HG02759 (cell line): ENCODE measurements around the gene ETHE1.
"Not testable (repeated sequence)": the region's sequence is repeated elsewhere in the genome, so short reads cannot be mapped to it uniquely, and the experiment has no call there.

Experiments
- ATAC-seq: cut with Tn5 transposase; IDR thresholded peaks from one replicate; pipeline ENCODE4 v1.9.1; 2021; ENCODE audit warnings: mild to moderate bottlenecking, moderate library complexity; ENCODE audit not compliant: unreplicated experiment

Gene ETHE1

DNA sequence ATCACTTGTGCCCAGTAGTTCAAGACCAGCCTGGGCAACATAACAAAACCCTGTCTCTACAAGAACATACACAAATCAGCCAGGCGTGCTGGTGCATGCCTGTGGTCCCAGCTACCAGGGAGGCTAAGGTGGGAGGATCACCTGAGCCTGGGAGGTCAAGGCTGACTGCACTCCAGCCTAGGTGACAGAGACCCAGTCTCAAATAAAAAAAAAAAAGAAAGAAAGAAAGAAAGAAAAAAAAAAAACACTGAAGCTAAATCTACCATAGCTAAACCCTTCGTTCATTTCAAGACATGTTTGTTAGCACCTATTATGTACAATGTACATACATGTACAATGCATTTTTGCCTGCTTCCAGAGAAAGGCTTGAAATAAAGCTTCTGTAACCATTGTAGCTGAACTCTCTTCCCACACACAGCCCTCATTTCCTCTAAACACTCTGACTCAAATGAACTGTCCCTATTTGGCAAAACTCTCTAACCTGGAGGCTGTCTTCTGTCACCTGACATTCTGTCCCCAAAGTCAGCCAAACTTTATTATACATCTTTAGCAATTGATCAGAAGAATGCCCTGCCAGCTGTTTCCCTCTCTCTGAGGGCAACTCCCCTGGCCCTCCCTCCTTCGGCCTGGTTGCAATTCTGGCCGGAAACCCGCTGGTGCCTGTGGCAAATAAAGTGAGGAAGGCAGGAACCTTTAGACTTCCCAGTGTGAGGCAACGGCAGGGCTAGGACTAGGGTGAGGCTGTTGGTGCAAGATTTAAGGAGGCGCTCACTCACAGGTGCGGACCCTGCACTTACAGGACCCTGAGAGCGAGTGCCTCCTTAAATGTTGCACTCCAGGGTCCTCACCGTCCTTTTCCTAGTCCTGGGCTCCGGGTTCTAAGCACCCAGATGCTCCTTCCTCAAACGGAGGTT is 1.8 kb downstream of the ETHE1 start:
- ATAC-seq, result no peak

DNA sequence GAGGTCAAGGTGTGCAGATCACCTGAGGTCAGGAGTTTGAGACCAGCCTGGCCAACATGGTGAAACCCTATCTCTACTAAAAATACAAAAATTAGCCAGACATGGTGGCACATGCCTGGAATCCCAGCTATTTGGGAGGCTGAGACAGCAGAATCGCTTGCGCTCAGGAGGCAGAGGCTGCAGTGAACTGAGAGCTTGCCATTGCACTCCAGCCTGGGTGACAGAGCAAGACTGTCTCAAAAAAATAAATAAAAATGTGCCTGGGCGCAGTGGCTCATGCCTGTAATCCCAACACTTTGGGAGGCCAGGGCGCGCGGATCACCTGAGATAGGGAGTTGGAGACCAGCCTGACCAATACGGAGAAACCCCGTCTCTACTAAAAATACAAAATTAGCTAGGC is 3.3 kb downstream of the ETHE1 start:
- ATAC-seq, result not testable (repeated sequence)

DNA sequence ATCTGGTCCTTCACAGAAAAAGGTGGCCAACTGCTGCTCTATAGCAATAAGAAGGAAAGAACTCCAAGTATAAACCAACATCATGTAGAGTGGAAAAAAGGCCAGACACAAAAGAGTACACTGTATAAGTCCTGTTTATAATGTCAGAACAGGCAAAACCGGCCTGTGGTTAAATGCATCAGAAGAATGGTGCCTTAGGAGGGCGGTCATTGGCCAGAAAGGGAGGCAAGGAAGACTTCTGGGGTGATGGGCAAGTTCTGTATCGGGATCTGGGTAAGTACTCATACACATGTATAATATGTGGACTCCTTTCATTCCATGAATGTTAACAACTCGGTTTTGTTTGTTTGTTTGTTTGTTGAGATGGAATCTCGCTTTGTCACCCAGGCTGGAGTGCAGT is 4.1 kb downstream of the ETHE1 start:
- no peak for ATAC-seq

DNA sequence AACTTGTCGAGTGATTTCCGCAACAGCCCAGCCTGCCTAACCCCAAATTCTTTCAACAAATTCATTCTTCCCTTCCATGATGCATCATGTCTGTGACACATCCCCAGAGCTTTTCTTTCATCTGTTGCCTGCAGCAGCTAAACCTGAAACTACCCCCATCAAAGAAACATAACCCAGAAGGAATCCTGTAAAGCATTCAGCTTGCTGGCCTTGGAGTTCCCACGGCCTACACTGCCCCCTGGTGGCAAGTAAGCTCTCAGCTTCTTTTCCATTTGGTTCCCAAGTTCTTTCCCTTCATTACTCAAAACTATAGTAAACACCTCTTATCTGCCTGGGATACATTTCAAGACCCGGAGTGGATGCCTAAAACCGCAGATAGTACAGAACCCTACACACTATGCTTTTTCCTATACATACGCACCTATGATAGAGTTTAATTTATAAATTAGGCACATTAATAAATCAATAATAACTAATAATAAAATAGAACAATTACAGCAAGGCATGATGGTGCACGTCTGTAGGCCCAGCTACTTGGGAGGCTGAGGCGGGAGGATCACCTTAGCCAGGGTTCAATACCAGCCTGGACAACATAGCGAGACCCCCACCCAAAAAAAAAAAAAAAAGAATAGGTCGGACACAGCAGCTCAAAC is 7.4 kb downstream of the ETHE1 start:
- ATAC-seq, result no peak

DNA sequence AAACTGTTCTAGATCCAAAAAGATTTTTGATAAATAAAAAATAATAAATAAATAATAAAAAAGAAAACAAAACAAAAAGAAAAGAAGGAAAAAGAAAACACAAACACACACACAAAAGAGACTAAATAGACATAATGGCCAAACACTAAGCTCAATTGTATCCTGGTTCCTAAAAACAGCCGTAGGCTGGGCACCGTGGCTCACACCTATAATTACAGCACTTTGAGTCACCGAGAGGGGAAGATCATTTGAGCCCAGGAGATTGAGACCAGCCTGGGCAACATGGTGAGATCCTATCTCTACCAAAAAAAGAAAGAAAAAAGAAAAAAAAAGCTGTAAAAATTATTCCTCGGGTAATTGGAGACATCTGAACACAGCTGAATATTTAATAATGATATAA is 8.9 kb downstream of the ETHE1 start:
- no peak for ATAC-seq

DNA sequence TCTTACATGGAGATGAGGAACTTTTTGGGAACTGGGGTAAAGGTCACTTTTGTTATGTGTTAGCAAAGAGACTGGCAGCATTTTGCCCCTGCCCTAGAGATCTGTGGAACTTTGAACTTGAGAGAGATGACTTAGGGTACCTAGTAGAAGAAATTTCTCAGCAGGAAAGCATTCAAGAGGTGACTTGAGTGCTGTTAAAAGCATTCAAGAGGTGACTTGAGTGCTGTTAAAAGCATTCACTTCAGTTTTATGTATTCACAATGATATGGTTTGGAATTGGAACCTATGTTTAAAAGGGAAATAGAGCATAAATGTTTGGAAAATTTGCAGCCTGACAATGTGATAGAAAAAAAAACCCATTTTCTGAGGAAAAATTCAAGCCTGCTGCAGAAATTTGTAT is 14.6 kb downstream of the ETHE1 start:
- not testable (repeated sequence) for ATAC-seq

DNA sequence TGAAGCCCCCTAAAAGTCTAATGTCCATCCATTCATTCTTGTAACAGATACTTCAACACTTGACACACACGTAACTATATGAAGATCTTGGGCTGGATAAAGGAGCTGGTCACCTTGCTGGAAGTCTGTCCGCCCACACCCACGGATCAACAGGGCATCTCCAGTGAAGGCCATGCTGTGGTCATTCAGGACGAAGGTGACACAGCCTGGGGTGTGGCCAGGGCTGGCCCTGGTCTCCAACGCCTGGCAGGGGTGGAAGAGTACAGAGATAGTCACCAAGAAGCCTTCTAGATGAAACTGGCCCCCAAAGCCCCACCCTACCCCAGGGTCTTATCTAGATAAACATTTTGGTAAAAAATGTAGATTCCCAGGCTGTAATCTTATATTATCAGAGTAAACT is 15.7 kb downstream of the ETHE1 start:
- ATAC-seq, result no peak

DNA sequence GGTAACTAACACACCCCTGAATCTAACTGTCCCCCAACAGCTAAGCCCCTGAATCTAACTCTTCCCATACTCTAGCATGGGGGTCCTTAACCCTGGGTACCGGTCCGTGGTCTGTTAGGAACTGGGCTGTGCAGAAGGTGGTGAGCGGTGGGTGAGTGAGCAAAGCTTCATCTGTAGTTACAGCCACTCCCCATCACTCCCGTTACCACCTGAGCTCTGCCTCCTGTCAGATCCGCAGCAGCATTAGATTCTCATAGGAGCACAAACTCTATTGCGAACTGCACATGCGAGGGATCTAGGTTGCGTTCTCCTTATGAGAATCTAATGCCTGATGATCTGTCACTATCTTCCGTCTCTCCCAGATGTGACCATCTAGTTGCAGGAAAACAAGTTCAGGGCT is 16.3 kb downstream of the ETHE1 start:
- no peak for ATAC-seq

DNA sequence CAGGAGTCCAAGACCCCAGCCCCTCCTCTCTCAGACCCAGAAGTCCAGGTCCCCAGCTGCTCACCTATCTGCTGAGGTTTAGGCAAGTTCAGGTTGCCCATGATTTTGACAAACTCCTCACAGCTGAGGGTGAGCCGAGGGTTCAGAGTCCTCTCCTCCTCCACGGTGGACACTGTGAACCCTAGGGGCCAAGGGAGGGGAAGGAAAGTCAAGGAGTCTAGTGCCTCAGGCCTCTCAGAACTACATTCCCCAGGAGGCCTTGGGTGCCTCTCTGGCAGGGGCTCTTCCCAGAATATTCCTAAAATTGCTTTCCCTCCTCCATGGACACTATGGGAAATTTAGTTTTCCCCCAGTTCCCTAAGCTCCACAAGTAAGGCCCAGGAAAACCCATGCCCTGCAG is 19.1 kb downstream of the ETHE1 start:
- no peak for ATAC-seq

DNA sequence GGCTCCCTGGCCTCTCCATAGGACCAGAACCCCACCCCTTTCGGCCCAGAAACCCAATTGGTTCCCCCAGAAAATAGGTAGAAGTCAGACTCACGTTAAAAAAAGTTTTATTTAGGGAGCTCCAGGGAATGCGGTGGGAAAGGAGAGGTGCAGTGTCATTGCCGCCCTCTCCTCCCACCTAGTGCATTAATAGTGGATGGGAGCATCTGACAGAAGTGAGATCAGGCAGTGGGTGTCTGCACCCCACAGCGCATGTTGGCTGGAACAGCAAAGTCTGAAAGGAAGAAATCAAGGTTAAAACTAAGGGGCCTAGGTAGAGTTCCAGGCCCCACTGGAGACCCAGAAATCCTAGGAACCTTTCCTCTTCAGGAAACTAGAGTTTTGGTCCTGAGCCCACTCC is 20.4 kb downstream of the ETHE1 start:
- ATAC-seq, result no peak

DNA sequence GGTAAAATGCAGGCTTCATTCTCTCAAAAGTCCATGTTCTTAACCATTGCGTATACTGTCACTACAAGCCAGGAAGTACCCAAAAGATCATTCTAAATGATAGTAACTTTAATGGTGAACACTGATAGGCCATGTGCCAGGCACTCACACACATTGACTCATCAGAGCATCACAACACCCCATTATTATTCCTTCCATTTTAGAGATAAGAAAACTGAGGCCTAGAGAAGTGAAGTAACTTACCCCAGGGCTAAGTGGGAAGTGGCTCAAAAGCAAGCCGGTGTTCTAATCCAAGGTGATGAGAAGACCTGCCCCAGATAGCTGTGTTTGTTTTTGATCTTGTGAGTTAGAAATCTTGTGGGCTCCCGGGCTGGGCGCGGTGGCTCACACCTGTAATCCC is 21.1 kb downstream of the ETHE1 start:
- no peak for ATAC-seq

DNA sequence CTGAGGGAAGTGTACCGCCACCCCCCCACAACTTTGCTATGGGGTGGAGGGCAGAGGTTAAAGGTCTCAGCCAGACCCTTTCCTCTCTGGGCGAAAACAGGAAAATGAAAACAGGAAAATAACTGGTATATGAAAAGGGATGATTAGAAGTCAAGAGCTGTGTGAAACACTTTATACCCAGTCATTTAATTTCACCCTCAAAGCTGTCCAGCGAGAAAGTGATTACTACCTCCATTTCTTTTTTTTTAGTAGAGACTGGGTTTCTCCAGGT is 21.9 kb downstream of the ETHE1 start:
- ATAC-seq, result no peak

DNA sequence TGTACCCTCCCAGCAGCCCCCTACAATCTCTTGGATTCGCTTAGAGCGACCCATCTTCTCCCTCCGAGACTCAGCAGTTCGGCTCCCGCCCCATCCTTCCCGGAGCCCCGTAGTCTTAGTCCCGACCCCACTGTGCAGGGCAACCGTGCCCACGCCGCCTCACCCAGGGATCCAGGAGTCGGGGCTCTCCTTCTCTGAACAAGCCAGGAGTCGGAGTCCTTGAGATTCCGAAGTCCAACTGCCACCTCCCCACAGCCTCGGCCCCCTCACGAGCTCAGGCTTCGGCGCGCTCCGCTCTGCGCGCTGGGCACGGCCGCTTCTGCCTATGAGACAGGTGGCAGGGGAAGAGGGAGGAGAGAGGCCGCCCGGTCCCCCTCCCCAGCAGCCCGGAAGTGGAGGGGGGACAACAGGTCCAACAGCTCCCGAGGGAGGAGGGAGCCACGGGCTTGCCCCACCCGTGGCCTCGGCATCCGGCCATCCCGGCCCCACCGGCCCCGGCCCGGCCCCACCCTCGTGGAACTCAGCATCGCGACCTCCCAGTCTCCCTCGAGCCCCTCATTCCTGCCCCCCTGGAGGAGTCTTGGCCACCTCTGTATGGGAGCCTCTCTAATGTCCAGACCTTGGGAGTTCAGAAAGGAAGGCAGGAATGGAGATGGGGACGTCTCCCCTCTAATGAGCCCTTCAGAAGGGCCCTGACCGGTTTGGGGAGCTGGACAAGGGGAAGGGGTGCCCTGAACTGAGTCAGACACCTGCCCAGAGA is 22.4 kb downstream of the ETHE1 start, which contains the start of gene PHLDB3:
Gene PHLDB3 (minus strand): TSS at position 321 of the 760 bp plus-strand sequence. CDS start 628 bp downstream, outside the sequence.
- ATAC-seq, result peak; percentile 24

DNA sequence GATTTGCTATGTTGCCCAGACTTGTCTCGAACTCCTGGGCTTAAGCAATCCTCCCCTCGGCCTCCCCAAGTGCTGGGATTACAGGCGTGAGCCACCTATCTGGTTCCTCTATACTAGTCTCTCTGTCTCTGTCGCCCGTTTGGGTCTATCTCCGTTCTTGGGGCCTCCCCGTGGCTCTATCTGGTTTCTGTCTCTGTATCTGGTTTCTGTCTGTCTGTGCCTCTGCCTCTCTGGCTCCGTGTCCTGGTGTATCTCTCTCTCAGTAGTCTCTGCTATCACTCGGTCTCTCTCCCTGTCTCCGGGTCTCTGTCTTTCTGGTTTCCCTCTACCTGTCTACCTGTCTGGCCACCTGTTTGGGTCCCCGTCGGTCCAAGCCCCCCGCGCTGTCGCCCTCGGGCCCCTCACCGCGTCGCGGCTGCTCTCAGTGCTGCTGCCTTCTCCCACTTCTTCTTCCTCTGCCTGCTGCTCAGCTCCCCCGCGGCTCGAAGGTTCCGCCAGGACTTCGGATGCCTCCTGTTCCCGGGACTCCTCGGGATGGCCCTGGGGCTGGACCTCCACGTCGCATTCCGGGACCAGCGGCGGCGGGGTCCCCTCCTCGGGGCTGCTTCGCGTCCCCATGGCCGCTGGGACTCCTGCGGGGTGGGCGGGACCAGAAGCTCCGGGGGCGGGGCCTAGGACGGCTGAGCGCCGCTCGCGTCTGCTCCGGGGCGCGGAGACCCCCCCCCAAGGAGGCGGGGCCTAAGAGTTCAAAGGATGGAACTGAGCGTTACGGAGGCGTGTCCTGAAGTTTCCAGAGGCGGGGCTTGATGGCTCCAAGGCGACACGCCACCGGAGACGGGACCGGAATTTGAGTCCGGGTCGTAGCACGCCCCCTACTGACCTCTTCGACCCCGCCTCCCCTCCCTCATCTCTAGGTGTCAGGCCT is 23.2 kb downstream of the ETHE1 start:
- peak; percentile 86 for ATAC-seq

DNA sequence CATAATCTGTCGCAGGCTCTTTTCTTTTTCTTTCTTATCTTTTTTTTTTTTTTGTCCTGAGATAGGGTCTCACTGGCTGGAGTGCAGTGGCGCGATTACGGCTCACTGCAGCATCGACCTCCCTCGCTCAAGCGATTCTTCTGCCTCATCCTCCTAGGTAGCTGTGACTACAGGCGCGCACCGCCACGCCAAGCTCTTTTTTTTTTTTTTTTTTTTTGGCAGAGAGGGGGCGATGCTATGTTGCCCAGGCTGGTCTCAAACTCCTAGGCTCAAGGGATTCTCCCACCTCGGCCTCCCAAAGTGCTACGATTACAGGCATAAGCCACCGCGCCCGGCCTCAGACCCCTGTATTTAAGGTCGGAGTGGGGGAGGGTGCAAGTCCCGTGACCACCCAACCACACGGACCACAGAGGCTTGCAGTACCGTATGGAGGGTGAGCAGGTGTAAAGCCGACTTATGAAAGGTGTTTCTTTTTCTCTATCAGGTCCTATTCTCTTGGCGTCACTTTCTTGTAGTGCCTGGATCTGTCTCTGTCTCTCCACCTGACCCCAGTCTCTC is 24.5 kb downstream of the ETHE1 start:
- no peak for ATAC-seq

DNA sequence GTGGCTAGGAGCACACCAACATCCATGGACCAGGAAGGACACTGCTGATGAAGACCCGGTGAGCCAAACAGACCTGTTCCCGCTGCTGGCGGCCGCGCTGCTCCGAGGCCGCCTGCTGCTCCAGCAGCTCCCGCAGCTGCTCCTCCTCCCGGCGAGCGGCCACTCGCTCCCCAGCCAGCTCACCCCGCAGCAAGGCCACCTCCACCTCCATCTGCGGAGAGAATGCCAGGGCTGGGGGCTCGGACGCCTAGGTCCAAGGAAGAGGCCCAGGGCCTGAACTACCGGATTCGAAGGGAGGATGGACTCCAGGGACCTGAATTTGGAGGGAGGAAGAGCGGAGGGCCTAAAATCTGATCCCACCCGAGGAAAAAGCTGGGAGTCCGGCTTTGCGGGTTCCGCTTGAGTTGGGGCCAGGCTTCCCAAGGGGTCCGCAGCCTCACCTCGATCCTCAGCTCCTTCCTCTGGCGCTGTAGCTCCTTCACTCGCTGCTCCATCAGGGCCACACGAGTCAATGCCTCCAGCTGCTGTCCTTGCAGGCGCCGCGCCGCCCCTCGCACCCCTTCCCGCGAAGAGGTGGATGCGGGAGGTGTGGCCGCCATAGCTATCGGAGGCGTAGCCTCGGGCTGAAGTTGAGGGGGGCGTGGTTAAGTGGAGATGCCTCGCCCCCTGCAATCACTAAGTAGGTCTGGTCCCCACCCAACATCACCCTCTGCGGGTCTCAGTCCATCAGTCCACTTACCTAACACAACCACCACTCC is 25.2 kb downstream of the ETHE1 start:
- no peak for ATAC-seq

DNA sequence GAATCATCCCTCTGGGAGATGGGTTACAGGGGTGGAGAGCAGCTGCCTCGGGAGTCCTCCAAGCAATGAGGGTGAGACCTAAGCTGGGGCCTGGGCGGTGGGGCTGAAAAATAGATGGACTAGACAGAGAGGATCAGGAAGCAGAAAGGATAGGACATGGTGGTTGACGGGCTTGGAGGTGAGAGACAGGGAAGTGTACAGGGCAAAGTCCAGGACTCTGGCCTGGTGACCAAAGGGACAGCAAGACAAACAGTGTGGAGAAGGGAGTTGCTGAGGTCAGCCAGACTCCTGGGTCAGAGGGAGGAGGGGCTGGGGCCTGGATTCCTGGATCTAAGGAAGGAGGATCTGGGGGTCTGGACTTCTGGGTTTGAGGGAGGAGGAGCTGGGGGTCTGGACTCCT is 28.0 kb downstream of the ETHE1 start:
- no peak for ATAC-seq

DNA sequence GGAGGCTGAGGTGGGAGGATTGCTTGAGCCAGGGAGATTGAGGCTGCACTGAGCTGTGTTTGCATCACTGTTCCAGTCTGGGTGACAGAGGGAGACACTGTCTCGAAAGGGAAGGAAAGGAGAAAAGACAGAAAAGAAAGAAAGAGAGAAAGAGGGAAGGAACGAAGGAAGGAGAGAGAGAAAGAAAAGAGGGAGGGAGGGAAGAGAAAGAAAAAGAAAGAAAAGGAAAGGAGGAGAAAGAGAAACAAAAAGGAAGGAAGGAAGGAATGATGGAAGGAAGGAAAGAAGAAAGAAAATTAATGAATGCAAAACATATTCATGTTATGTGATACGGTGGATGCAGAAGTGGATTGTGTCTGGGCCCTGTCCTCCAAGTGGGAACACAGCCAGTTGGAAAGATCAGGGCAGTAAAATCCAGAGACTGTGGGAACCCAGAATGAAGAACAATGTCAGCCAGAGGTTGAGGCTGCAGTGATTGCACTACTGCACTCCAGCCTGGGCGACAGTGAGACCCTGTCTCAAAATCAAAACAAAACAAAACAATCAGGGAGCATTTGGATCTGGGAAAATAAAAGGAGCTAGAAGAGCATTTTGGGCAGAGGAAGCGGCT is 28.7 kb downstream of the ETHE1 start:
- no peak for ATAC-seq

DNA sequence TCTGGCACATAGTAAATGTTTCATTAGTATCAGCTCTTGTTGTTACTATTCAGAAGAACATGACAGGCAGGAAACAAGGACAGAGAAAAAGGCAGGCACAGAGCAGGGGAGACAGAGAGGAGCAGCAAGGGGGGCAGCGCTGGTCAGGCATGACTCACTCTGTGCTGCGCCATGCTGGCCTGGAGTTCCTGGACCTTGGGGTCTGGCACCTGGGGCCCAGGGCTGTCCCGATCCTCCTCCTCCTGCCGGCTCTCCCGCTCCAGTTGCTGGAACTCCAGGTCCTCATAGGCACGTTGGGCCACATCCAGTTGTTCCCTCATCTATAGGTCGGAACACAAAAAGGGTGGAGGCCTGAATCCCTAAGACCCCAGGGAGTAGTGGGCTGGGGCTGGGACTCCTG is 30.0 kb downstream of the ETHE1 start:
- ATAC-seq, result no peak
